Measurements from ENCODE around the gene SCAMP4. TPM values are rescaled to one million over a fixed set of nuclear protein-coding genes. Genes with fewer than 3 reads are reported as not detected.
A peak's percentile ranks its signal among the peaks of the same experiment; 100 is the strongest.

SCAMP4 gene
- total and polyA plus RNA-seq, 7 experiments from 2014 or later = 11.8 to 35.5 (median 19.7) TPM

DNA sequence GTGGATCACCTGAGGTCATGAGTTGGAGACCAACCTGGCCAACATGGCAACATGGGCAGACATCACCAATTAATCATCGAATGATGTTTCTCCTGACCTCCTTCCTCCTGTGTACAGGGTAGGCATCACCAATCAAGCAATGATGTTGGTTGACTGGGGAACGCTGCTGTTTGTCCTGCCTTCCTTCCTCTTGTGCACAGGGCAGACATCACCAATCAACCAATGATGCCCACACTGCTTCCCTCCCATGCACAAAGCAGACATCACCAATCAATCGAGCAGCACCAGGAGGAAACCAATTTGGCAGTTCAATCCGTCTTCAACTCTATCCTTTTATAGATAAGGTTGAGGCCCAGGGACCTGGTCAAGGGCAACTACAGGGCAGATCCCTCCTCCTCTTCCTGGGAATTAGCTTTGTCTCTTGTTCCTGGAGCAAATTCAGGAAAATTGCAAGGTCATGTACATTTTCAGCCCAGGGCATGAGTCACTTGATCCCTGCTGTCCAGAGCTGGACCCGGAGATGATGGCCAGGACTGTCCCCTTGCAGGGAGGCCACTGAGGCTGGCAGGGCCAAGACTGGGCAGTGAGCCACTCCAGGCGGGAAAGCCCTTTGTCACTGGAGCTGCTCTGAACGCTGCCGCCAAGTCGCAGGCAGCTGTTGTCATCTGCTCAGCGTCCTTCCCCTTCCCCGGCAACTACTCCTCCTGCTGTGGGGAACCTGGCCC, 30.4 kb downstream of the SCAMP4 start:
- peak overlapping the region in 8 of 9 donors; percentile 3 to 83 (median 58) for H3K27ac Mint-ChIP-seq
- POLR2A ChIA-PET = no interaction called here
- ATAC-seq = peak; percentile 46

GRCh38 chr19:1936430-1936829, 31.2 kb downstream of the SCAMP4 start:
- CTCF ChIA-PET = interaction anchor here (1.3 kb wide), 1 partner anchor 9 kb away, joined by 3 read pairs; no protein-coding TSS in a partner anchor
- POLR2A ChIA-PET = no interaction called here

More for the DNA sequence above, 30.4 kb downstream of the SCAMP4 start:
- intact Hi-C loops (cut with micrococcal nuclease) = no loop called here
- Histone ChIP-seq H3K4me1 (ENCODE audit: control insufficient read depth in 2 of 2, insufficient read depth in 2 of 2, low read length in 2 of 2) (peaks cover 7 to 14% of the 10 kb centered on the region in 2 donors), H3K27ac (ENCODE audit: low read depth, low read length) (no peak overlapping the region), H3K9me3 (ENCODE audit: control insufficient read depth in 2 of 3, low read length in 3 of 3) (no peaks in the 10 kb centered on the region), H3K4me3 (ENCODE audit: low read length) (no peak overlapping the region), H3K36me3 (ENCODE audit: control insufficient read depth in 2 of 3, insufficient read depth in 3 of 3, low read length in 3 of 3) (no peaks in the 10 kb centered on the region), H3K27me3 (ENCODE audit: control insufficient read depth in 2 of 2, insufficient read depth in 2 of 2, low read length in 2 of 2) (no peaks in the 10 kb centered on the region)
- peaks cover 17 to 33% (median 26%) of the 10 kb centered on the region in 7 donors for H3K4me1 Mint-ChIP-seq
- H3K9me3 Mint-ChIP-seq = peaks cover 0 to 16% (median 1%) of the 10 kb centered on the region in 11 donors
- CTCF ChIA-PET = no interaction called here
- H3K36me3 Mint-ChIP-seq = peaks cover 0 to 34% (median 4%) of the 10 kb centered on the region in 5 donors
- H3K27me3 Mint-ChIP-seq = peaks cover 0 to 2% (median 0%) of the 10 kb centered on the region in 5 donors
- peak in 1 of 9 donors; percentile 23 for DNase-seq
- H3K4me3 Mint-ChIP-seq = no peak overlapping the region

GRCh38 chr19:1936916-1937610, 31.9 kb downstream of the SCAMP4 start:
- intact Hi-C loops (cut with micrococcal nuclease) = no loop called here
- Mint-ChIP-seq H3K27ac (peak overlapping the region; percentile 3 to 88 (median 76)), H3K4me3 (no peak overlapping the region), H3K27me3 (peaks cover 0 to 2% (median 0%) of the 10 kb centered on the region in 5 donors), H3K4me1 (peaks cover 17 to 33% (median 26%) of the 10 kb centered on the region in 7 donors), H3K36me3 (peaks cover 0 to 28% (median 4%) of the 10 kb centered on the region in 5 donors), H3K9me3 (peaks cover 0 to 10% (median 0%) of the 10 kb centered on the region in 11 donors)
- no peak overlapping the region for H3K27ac ChIP-seq (ENCODE audit: low read depth, low read length)
- ATAC-seq = no peak
- no peaks in the 10 kb centered on the region for H3K9me3 ChIP-seq (ENCODE audit: control insufficient read depth in 2 of 3, low read length in 3 of 3)
- no peak for DNase-seq
- CTCF ChIA-PET = interaction anchor here (1.3 kb wide), 1 partner anchor 8 kb away, joined by 3 read pairs; no protein-coding TSS in a partner anchor
- H3K36me3 ChIP-seq (ENCODE audit: control insufficient read depth in 2 of 3, insufficient read depth in 3 of 3, low read length in 3 of 3) = peaks cover 0 to 8% (median 0%) of the 10 kb centered on the region in 3 experiments
- H3K4me1 ChIP-seq (ENCODE audit: control insufficient read depth in 2 of 2, insufficient read depth in 2 of 2, low read length in 2 of 2) = peaks cover 7 to 14% of the 10 kb centered on the region in 2 donors
- H3K4me3 ChIP-seq (ENCODE audit: low read length) = no peak overlapping the region
- no peaks in the 10 kb centered on the region for H3K27me3 ChIP-seq (ENCODE audit: control insufficient read depth in 2 of 2, insufficient read depth in 2 of 2, low read length in 2 of 2)
- POLR2A ChIA-PET = no interaction called here

More at GRCh38 chr19:1936430-1936829, 31.2 kb downstream of the SCAMP4 start:
- Mint-ChIP-seq H3K4me1 (peaks cover 17 to 33% (median 26%) of the 10 kb centered on the region in 7 donors), H3K4me3 (peak overlapping the region in 1 of 10 donors; percentile 9), H3K27ac (peak overlapping the region; percentile 3 to 88 (median 68)), H3K27me3 (peaks cover 0 to 2% (median 0%) of the 10 kb centered on the region in 5 donors), H3K36me3 (peaks cover 0 to 33% (median 4%) of the 10 kb centered on the region in 5 donors), H3K9me3 (peaks cover 0 to 15% (median 1%) of the 10 kb centered on the region in 11 donors)
- H3K4me3 ChIP-seq (ENCODE audit: low read length) = no peak overlapping the region
- DNase-seq = no peak
- H3K9me3 ChIP-seq (ENCODE audit: control insufficient read depth in 2 of 3, low read length in 3 of 3) = no peaks in the 10 kb centered on the region
- H3K4me1 ChIP-seq (ENCODE audit: control insufficient read depth in 2 of 2, insufficient read depth in 2 of 2, low read length in 2 of 2) = peaks cover 7 to 14% of the 10 kb centered on the region in 2 donors
- intact Hi-C loops (cut with micrococcal nuclease) = no loop called here
- H3K27me3 ChIP-seq (ENCODE audit: control insufficient read depth in 2 of 2, insufficient read depth in 2 of 2, low read length in 2 of 2) = no peaks in the 10 kb centered on the region
- H3K27ac ChIP-seq (ENCODE audit: low read depth, low read length) = no peak overlapping the region
- H3K36me3 ChIP-seq (ENCODE audit: control insufficient read depth in 2 of 3, insufficient read depth in 3 of 3, low read length in 3 of 3) = peaks cover 0 to 2% (median 0%) of the 10 kb centered on the region in 3 experiments
- no peak for ATAC-seq

DNA sequence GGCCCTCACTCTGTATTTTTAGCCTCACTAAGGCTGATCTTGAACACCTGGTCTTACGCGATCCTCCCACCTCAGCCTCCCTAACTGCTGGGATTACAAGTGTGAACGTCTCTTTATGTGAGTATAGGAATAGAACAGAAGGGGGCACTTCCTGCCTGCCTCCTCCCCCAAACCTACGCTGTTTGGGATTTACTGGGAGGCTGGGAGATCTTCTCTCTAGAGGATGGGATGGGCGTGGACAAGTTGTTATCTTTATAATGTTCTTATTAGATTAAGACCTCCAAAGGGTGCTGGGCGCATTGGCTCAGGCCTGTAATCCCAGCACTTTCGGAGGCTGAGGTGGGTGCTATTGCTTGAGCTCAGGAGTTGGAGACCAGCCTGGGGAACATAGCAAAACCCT, 32.9 kb downstream of the SCAMP4 start:
- ATAC-seq = no peak
- peak overlapping the region in 3 of 10 donors; percentile 22 to 51 (median 44) for H3K4me3 Mint-ChIP-seq
- no peak overlapping the region for H3K27ac ChIP-seq (ENCODE audit: low read depth, low read length)
- peaks cover 0 to 2% (median 0%) of the 10 kb centered on the region in 5 donors for H3K27me3 Mint-ChIP-seq
- POLR2A ChIA-PET = interaction anchor here (0.8 kb wide), 1 partner anchor 152 kb away, joined by 3 read pairs; no protein-coding TSS in a partner anchor
- H3K9me3 Mint-ChIP-seq = peaks cover 0 to 6% (median 0%) of the 10 kb centered on the region in 11 donors
- no peaks in the 10 kb centered on the region for H3K9me3 ChIP-seq (ENCODE audit: control insufficient read depth in 2 of 3, low read length in 3 of 3)
- CTCF ChIA-PET = no interaction called here
- intact Hi-C loops (cut with micrococcal nuclease) = no loop called here
- peaks cover 0 to 11% (median 0%) of the 10 kb centered on the region in 3 experiments for H3K36me3 ChIP-seq (ENCODE audit: control insufficient read depth in 2 of 3, insufficient read depth in 3 of 3, low read length in 3 of 3)
- peaks cover 16 to 39% (median 31%) of the 10 kb centered on the region in 7 donors for H3K4me1 Mint-ChIP-seq
- no peak overlapping the region for H3K4me3 ChIP-seq (ENCODE audit: low read length)
- peaks cover 8 to 16% of the 10 kb centered on the region in 2 donors for H3K4me1 ChIP-seq (ENCODE audit: control insufficient read depth in 2 of 2, insufficient read depth in 2 of 2, low read length in 2 of 2)
- H3K27me3 ChIP-seq (ENCODE audit: control insufficient read depth in 2 of 2, insufficient read depth in 2 of 2, low read length in 2 of 2) = no peaks in the 10 kb centered on the region
- peak overlapping the region in 8 of 9 donors; percentile 53 to 83 (median 68) for H3K27ac Mint-ChIP-seq
- DNase-seq = no peak
- H3K36me3 Mint-ChIP-seq = peaks cover 0 to 28% (median 4%) of the 10 kb centered on the region in 5 donors

DNA sequence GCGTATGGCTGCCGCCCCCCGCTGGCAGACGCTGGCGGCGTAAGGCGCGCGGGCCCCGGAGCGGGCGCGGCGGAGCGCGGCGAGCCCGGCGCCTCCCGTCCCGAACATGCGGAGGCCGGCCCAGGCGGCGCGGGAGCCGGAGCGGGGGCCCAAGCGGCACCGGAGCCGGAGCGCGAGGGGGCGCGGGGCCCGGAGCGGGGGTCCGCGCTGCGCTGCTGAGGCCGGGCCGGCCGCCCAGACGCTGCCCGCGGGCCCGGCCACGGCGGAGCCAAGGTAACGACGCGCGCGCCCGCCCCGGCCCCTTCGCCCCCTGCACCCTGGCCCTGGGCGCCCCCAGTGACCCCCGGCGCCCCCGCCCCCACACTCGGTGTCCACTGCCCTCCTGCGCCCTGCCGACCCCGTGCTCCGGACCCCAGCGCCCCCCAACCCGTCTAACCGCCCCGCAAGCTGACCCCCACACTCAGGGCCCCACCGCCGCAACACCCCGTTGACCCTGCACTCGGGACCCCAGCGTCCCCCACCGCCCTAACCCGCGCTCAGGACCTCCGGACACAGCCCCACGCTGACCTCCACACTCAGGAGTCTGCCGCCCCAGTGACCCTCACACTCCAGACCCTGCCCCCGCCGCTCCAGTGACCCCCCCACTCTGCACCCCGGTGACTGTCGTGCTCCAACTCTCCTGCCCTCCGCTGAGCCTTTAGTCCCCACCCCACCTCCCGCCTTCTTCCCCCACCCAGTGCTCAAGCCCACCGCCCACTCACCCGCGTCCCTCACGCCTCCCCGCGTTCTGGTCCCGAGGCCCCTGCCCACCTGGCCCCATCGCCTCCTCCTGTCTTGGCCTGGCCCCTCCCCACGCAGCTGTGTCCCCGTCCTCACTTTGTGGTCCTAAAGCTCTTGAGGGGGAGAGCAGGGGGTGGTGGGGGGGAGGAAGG, 36.2 kb downstream of the SCAMP4 start, which contains the start of gene CSNK1G2:
CSNK1G2 (plus strand) TSS at position 27 of the 932 bp plus-strand sequence. CDS start 28,601 bp downstream, outside the sequence.
- DNase-seq = peak in 4 of 9 donors; percentile 21 to 49 (median 36)
- Mint-ChIP-seq H3K27me3 (peaks cover 0 to 2% (median 0%) of the 10 kb centered on the region in 5 donors), H3K4me3 (peak within 1 kb of the TSS; percentile 91 to 100 (median 96)), H3K9me3 (peaks cover 0 to 3% (median 0%) of the 10 kb centered on the region in 11 donors), H3K36me3 (peaks cover 0 to 13% (median 0%) of the 10 kb centered on the region in 5 donors), H3K27ac (peak within 1 kb of the TSS; percentile 90 to 100 (median 98)), H3K4me1 (peaks cover 27 to 40% (median 30%) of the 10 kb centered on the region in 7 donors)
- ATAC-seq = no peak
- Histone ChIP-seq H3K36me3 (ENCODE audit: control insufficient read depth in 2 of 3, insufficient read depth in 3 of 3, low read length in 3 of 3) (peaks cover 0 to 11% (median 0%) of the 10 kb centered on the region in 3 experiments), H3K4me3 (ENCODE audit: low read length) (peak within 1 kb of the TSS; percentile 94), H3K9me3 (ENCODE audit: control insufficient read depth in 2 of 3, low read length in 3 of 3) (no peaks in the 10 kb centered on the region), H3K4me1 (ENCODE audit: control insufficient read depth in 2 of 2, insufficient read depth in 2 of 2, low read length in 2 of 2) (peaks cover 21 to 26% of the 10 kb centered on the region in 2 donors), H3K27ac (ENCODE audit: low read depth, low read length) (peak within 1 kb of the TSS; percentile 98), H3K27me3 (ENCODE audit: control insufficient read depth in 2 of 2, insufficient read depth in 2 of 2, low read length in 2 of 2) (no peaks in the 10 kb centered on the region)
- POLR2A ChIA-PET = interaction anchor here (0.6 to 1.8 kb wide), 8 partner anchors 48 to 672 kb away, joined by 3 to 6 read pairs (median 4); partner anchors contain the start of gene CIRBP
- CTCF ChIA-PET = no interaction called here
- intact Hi-C loops (cut with micrococcal nuclease) = loop anchor here (1.0 to 2.0 kb wide), 6 partner anchors 12 to 209 kb away; partner anchors contain the start of genes AP3D1 (in 1 of the 2) and MKNK2 (in 1 of the 2)
